ENCODE results near the gene SLC35C1.

- TF ChIP-seq CTCF (IDR thresholded peaks at IDR 0.05; ENCODE audit: low read depth, low read length, poor library complexity, severe bottlenecking) (no peak), EZH2phosphoT487 (IDR thresholded peaks at IDR 0.05; ENCODE audit: borderline replicate concordance, low read length) (no peak)
Measured at GRCh38 chr11:45848654-45849081, 43.7 kb downstream of the SLC35C1 start.

All from DOHH2 (cell line).